Superior temporal gyrus (tissue), 1 donor: ENCODE data around the gene TOM1.

Source experiments
- DNase-seq: peaks from one replicate; pipeline ENCODE4 v3.0.0-alpha.2; 2016; ENCODE audit errors: extremely low spot score

The TOM1 gene

DNA sequence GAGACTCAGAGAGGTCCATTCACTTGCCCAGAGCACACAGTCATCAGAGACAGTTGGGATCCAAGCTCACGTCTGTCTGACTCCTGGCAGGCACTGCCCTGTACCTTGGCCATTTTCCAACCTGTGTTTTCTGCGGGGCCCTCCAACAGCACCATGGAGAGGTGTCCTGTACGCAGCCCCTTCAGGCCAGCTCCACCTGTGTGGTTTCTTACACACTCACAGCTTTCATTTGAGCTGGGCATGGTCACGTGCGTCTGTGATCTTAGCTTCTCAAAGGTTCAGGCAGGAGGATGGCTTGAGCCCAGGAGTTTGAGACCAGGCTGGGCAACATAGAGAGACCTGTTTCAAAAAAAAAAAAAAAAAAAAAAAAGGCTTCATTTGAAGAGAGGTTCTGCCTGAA, 24.4 kb downstream of the TOM1 start:
- no peak for DNase-seq

DNA sequence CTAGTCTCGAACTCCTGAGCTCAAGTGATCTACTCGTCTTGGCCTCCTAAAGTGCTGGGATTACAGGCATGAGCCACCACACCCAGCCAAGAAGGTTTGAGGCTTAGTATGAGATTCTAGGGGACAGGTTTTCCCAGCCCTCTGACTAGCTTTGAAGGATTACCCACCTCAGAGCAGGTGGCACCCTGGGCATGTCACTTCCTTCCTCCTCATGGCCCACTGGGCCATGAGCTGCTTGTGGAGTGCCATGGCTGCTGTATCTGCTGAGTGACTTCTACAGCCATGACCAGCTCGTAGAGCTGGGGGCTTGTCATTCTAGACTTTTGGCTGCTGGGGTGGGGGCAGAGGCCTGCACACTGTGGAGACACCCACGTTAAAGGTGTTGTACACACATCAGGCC, 25.1 kb downstream of the TOM1 start:
- no peak for DNase-seq

DNA sequence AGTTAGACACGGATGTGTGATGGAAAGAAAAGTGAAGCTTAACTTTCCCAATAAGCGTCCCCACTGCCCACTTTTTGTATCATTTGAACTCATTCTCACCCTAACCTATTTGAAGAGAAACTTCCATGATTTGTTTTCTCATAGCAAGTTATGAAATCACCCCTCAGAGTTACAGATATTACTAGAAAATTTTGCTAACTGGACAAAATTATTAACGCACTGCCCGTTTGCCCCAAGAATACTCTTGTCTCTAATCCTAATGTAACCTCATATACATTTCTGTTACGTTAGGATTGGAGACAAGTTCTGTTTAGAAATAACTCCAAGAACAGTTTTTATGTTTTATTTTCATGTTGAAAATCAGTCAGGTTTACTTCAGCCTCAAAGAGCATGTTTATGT, 25.5 kb downstream of the TOM1 start:
- DNase-seq: no peak

DNA sequence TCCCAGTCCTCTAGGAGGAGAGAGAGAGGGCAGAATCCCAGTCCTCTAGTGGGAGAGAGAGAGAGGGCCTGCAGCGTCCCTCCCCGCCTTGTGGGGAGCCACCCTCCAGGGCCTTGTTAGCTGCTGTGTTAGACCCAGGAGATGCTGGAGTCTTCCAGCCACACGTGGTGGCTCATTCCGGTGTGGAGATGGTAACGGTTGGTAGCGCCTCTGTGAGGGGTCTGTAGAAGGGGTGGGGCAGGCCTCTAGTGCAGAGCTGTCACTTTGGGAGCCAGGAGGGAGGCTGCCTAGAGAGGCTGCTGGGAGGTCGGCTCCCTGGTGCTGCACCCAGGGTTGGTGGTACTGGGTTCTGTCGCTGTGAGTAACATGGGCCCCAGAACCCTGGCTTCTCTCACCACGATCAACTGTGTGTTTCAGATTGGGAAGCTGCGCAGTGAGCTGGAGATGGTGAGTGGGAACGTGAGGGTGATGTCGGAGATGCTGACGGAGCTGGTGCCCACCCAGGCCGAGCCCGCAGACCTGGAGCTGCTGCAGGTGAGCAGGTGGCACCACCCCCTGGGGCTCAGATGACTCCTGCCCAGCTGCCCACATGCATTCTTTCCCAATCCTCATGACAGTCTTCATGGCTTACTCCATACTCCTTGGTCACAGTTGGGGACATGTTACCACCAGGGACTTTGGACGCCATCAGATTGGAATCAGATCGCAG, 27.3 kb downstream of the TOM1 start:
- no peak for DNase-seq

DNA sequence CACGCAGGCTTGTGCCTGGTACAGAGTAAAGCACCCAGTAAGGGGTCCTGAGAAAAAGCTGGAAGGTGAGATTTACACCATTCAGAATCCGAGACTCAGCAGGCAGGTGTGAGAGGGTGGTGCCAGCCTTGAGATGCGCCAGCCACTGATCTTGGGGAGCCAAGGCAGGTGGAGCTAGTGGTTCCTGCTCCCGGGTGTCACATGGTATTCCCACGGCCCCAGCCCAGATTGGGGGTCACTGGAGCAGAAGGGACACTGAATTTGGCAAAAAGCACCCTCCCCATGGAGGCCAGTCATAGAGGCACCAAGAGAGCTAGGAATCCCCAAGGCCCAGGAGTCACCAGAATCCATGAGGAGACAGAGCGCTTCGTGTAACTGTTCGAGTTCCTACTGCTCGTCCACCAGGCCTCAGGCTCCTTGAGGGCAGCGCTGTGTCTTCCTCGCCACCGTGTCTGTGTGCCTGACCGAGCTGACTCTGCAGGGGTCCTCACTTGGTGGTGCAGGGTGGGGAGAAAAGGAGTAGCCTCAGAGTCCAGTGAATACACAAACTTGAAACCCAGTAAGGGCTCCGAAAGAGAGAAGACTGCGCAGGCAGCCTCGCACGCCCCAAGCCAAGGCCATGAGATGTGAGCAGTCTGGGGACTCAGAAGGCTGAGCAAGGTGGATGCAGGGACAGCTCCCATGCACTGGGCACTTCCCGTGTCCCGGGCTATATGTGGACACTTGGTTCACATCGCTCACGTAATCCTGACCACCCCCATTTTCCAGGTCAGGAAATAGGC, 28.2 kb downstream of the TOM1 start:
- DNase-seq: no peak

DNA sequence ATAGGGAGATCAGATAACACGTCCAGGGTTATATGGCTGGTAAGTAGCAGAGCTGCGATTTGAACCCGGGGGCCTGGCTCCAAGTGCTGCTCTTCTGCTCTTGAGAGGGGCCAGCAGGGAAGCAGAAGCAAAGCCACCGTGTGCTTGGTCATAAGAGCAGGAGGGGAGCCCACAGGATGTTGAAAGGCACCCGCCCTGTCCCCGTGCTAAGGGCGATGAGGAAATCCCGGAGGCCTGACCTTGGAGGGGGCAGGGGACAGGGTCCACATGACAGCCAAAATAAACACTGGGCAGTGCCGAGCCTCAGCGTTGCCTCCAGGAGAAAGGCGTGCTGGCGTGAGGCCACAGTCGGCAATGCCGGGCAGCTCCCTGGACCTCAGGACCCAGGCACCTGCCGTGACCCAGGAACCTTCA, 28.8 kb downstream of the TOM1 start:
- DNase-seq: no peak

DNA sequence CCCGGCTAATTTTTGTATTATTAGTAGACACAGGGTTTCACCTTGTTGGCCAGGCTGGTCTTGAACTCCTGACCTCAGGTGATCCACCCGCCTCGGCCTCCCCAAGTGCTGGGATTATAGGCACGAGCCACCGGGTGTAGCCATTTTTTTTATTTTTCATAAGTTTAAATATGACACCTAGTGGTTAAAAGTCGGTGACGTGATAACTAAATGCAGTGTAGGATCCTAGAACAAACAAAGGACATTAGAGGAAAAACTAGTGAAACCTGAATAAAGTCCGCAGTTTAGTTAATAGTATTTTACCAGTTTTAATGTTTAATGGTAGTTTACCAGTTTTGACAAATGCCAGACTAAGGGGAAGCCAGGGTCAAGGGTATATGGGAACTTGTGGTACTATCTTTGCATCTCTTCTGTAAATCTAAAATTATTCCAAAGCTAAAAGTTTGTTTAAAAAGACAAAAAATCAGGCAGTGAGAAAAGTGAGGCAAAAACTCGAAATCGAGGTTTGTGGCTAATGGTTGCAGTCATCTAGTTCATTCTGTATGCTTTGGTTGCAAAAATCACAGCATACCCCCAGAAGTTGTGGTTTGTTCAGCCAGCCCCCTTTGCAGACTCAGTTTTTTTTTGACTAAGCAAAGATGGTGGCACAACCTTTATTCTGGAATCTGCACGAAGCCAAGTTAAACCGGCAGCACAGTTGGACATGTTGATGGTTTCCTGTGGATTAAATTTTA, 29.6 kb downstream of the TOM1 start:
- DNase-seq: no peak

DNA sequence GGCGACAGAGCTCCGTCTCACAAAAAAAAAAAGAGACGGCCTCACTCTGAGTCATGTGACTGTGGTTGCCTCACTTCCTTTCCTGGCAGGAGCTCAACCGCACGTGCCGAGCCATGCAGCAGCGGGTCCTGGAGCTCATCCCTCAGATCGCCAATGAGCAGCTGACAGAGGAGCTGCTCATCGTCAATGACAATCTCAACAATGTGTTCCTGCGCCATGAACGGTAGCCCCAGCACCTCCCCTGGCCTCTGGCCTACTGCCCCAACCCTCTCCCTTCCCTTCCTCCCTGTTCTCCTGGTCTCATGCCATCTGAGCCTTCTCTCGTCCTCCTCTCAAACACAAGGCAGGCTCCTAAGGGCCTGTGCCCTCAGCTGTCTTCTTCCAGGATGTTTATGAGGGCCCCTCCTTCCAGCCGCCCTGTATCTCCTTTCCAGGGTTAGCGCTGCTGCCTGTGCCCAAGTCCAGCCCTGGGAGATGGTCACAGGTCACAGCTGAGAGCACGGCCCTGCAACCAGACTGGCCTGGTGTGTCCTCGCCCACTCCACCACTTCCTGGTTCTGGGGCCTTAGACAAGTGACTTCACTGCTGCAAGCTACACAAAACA, 30.7 kb downstream of the TOM1 start:
- no peak for DNase-seq

DNA sequence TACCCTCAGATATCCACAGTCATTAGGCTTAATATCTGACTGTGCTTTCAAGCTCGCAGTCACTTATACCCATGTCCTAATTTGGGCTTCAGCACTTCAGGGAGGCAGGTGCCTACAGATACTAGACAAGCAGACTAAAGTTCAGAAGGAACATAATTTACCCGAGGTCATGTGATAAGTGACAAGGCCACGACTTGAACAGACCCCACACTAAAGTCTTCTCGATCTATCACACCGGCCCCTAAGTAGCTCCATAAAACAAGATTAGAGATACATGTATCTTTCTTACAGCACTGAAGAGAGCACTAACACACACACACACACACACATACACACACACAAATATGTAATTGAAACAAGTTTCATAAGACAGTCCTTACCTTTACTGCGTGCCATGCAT, 32.6 kb downstream of the TOM1 start:
- DNase-seq: no peak

DNA sequence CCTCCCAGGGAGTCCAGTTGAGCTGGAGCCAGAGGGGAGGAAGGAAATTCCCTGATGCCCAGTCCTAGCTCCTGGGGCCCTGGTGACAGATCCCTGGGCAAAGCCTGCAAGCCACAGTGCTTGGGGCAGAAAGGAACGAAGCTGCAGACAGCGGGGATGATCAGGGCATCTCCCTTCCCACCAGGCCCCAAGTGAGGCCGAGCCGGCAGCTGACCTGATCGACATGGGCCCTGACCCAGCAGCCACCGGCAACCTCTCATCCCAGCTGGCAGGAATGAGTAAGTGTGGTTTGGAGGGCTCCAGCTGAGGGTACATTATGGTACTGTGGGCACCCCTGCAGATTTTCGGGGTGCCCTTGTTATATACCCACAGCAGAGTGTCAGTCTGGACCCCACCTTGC, 33.5 kb downstream of the TOM1 start:
- no peak for DNase-seq

DNA sequence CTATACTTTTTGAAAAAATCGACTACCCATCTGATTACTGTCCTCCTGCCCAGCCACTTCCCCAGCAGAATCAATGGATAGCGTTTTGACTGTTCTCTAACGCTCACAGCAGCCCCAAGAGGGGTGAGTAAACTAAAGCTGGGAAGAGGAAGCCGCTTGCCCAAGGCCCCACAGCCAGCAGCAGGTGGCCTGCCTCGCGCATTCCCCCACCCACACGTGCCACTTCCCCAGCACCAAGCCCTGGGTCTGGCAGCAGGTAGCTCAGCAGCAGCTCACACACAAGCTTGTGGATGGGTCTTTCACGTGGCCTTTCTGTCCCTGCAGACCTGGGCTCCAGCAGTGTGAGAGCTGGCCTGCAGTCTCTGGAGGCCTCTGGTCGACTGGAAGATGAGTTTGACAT, 34.3 kb downstream of the TOM1 start:
- no peak for DNase-seq

DNA sequence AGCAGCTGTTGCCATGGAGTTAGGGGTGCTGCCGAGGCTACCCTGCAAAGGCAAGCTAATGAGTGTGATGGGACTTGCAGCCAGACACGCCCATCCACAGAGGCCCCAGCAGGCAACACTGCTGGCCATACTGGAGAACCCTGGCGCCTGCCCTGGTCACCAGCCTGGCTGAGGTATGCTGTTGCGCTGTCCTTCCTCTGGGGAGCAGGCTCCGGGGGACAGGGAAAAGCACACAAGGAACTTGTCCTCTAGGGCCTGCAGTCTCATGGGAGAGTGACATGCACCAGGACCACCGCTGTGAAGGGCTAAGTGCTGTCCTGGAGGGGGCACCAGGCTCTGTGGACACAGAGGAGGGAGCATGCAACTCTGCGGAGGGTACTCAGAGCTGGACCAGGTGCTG, 35.8 kb downstream of the TOM1 start:
- DNase-seq: no peak

DNA sequence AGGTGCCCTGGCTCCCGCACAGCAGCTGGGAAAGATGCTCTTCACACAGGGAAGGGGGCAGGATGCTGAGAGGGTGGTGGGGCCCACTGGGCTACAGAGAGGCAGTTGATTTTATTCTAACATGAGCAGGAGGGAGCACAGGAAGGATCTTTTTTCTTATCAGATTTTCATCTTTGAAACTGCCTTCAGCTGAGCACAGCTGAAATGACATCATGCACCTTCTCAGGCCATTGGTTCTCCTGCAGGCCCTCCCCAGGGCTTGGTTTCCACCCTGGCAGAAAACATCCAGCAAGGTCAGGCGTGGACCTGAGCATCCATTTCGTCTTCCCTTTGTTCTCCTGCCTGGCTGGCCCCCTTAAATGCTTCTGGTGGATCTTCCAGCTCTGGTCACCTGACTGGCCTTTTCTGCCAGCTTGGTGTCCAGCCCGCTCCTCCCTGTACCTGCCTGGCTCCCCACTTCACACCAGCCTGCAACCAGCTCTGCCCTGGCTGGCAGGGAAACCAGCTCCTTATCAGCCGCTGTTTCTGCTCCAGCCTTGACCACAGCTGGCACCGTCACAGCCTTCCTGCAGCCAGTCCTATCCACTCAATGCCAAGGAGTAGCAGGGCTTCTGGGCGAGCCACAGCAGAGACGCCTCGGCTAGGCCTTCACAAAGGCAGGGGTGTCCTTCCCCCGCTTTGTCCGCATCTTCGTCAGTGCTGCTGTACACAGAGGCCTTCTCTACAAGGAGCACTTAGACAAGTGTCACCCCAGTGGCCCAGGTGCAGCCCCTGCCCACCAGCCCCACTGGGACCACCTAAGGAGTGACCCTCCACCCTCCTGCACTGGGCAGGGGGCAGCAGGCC, 36.5 kb downstream of the TOM1 start:
- no peak for DNase-seq

DNA sequence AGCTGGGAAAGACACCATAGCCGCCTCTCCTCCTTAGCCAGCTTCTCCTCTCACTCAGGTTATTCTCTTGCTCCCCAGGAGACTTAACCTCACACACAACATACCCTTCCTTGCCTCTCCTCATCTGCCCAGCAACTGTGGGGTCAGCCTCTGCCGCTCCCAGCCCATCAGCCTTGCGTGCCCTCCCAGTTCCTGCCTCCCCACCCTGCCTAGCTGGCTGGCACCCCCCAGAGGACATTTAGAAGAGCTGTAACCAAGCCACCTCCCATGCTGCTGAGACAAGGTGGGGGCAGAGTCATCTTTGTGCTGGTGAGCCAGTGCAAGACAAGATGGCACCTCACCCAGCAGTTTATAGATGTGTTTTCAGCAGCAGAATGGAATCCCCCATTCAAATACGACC, 38.2 kb downstream of the TOM1 start:
- DNase-seq: no peak

DNA sequence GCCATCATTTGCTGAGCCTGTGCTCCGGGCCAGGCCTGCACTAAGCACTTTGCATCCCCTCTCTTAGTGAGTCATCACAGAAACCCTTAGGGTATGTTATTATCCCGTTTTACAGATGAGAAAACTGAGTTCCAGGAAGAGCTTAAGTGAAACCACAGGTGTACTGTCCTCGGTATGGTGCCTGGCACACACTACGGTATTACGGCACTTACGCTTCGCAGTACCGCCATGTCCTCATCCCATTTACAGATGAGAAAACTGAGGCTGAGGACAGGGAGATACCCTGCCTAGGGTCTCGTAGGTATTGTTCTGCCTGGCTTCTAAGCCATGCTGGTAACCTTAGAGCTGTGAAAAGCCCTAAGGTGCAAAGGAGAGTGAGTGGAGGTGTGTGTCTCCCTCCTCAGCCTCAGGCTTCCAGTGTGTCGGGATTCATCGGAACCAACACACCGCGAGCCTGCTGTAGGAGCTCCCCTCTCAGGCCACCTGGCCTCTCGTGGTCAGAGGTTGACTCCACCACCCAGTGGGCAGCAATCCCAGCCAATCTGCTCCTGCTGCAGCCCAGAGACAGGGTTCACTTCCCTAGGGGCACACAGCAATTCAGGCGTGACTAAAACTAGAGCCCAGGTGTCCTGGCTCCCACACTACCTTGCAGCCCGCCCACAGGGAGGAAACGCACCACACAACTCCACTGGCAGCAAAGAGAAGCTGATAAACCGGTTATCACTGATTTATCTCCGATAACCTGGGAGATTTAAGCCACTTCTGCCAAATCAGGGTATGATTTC, 41.6 kb downstream of the TOM1 start:
- no peak for DNase-seq

DNA sequence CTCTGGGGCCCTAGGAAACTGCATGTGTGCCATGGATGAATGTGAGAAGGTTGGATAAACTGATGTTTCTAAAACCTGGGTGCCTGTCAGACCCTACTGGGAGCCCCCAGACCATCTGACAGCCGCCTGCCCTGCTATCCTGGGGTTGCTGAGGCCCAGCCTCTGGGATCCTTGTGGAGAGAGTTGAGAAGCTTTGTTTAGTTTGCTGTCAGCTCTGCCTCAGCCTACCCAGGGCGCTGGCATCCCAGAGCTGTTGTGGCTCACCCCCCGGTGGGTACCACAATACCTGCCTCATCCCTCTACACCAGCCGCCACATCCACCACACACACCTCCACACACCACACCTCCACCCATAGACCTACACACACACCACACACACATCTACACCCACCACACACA, 42.7 kb downstream of the TOM1 start:
- DNase-seq: no peak

DNA sequence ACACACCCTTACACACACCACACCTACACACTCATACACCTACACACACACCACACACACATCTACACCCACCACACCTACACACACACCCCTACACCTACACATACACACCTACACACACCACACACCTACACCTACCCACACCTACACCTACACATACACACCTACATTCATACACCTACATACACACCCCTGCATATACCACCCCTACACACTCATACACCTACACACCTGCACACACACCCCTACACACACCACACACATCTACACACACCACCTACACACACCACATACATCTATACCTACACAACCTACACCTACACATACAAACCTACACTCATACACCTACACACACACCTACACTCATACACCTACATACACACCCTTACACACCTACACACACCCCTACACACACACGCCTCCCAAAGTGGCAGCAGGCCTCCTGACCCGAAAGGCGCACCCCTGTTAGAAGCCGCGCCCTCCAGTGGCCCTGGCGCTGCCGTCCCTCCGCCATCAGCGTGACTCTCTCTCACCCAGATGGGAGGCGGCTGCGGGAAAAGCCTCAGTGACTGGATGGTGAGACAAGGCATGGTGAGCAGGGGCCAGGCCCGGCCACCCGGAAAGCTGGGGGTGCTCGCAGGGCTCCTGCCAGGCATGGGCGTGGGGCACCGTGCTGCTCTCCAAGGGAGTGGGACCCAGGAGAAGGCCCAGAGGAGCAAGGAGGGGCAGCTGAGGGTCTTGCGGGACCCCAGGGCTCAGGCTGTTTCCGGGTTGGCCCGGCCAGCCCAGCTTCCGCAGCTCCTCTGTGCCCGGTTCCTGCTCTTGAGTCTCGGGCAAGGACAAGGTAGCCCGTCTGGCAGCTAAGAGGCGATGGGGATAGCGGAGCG, 44.2 kb downstream of the TOM1 start:
- no peak for DNase-seq

DNA sequence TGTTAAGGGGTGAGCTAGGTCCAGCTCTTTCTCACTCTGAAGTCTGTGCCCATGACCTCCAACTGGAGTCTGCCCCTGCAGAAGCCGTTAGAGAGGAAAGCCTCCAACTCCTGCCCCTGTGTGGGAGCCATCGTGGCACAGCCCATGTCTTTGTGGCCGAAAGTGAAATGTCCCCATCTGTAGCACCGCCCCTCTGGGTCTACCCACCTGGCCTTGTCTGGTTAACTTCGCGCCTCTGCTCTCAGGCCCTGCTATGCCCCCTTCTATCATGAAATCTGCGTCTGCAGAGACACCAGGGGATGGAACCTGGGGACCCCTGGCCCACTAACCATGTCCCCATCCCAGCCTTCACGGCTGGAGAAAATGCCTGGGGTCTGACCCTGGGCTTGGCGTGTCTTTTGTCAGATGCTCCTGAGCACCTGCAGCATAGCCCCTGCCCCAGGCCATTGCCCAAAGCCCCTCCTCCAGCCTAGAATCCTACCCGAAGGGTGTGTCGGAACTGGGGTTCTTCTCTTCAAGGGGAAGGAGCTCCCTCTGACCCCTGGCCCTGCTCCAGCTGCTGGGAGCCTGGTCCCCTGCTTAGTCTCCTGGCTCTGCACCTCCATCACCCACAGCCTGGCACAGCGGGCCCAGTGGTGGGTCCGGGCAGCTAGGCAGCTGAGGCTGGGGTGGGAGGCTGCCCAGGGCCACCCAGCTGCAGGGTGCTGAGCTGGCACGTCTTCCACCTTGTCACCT, 45.4 kb downstream of the TOM1 start:
- DNase-seq: no peak
